H1 (cell line): ENCODE measurements around the gene GLS2. TPM values are rescaled to one million over a fixed set of nuclear protein-coding genes. Genes with fewer than 3 reads are reported as not detected.

ENCODE experiments used
- CTCF ChIA-PET: fragments of 300-600 bp; sonication (Branson Sonifier 250); formaldehyde crosslinking; loops from one replicate; lab custom pipeline; 2021; ENCODE audit not compliant: partially characterized antibody; lab: Charles Lee
- POLR2A ChIA-PET: fragments of 300-600 bp; sonication (Branson Sonifier 250); formaldehyde crosslinking; loops from one replicate; lab custom pipeline; 2021; ENCODE audit warnings: inconsistent platforms; ENCODE audit not compliant: partially characterized antibody; lab: Charles Lee
- DNase-seq, 2 experiments: peaks; one replicate each; pipeline versions ENCODE4 v3.0.0 to v3.0.0-alpha.2; 2010 to 2022; ENCODE audit warnings: low spot score in 2 of 2, low read depth in 1 of 2, mixed read lengths in 1 of 2
- FAIRE-seq: peaks from 2 replicates; lab custom pipeline; 2011; peaks lifted over from hg19 to GRCh38; lab: Jason Lieb, UNC
- H2AFZ ChIP-seq: 2 replicates; pipeline ENCODE4 v1.8.1; 2012; ENCODE audit warnings: low read length, inconsistent platforms
- H2AK5ac ChIP-seq: 2 replicates; pipeline ENCODE4 v1.6.1; 2013; ENCODE audit warnings: low read depth, low read length
- H2BK120ac ChIP-seq: replicated peaks from 2 replicates; pipeline ENCODE3; 2013; ENCODE audit warnings: low read depth, low read length, inconsistent platforms
- H2BK12ac ChIP-seq: 2 replicates; pipeline ENCODE4 v1.6.1; 2013; ENCODE audit warnings: low read depth, low read length
- H2BK15ac ChIP-seq: 2 replicates; pipeline ENCODE4 v1.6.1; 2013; ENCODE audit warnings: low read length
- H2BK20ac ChIP-seq: 2 replicates; pipeline ENCODE4 v1.6.1; 2013; ENCODE audit warnings: low read length
- H2BK5ac ChIP-seq: 2 replicates; pipeline ENCODE4 v1.6.1; 2013; ENCODE audit warnings: low read depth, low read length
- H3K14ac ChIP-seq: 2 replicates; pipeline ENCODE4 v1.6.1; 2013; ENCODE audit warnings: inconsistent platforms; ENCODE audit not compliant: insufficient read length
- H3K18ac ChIP-seq: 2 replicates; pipeline ENCODE4 v1.6.1; 2013; ENCODE audit warnings: low read length; ENCODE audit errors: extremely low read depth
- H3K23ac ChIP-seq: 2 replicates; pipeline ENCODE4 v1.6.1; 2013; ENCODE audit warnings: inconsistent platforms; ENCODE audit not compliant: insufficient read length
- H3K23me2 ChIP-seq: 2 replicates; pipeline ENCODE4 v1.6.1; 2013; ENCODE audit warnings: low read depth, low read length
- H3K27ac ChIP-seq: 2 replicates; pipeline ENCODE4 v1.6.1; 2011; ENCODE audit warnings: low read depth, low read length, inconsistent platforms
- H3K27me3 ChIP-seq, 4 experiments: replicated peaks in 1 of 4; 1 replicate in 1 of 4; 2 replicates in 3 of 4; pipeline versions ENCODE4 v1.6.1 to v1.8.1; 2011 to 2013; ENCODE audit warnings: low read length in 3 of 4, mild to moderate bottlenecking in 3 of 4, inconsistent platforms in 2 of 4, mixed read lengths in 2 of 4, moderate library complexity in 1 of 4; ENCODE audit not compliant: control insufficient read depth in 3 of 4, insufficient read depth in 3 of 4; ENCODE audit errors: extremely low read depth in 1 of 4
- H3K36me3 ChIP-seq, 4 experiments: 2 replicates each; pipeline versions ENCODE4 v1.6.1 to v1.8.1; 2011 to 2013; ENCODE audit warnings: mild to moderate bottlenecking in 4 of 4, low read length in 3 of 4, moderate library complexity in 2 of 4, control low read depth in 1 of 4, inconsistent platforms in 1 of 4; ENCODE audit not compliant: insufficient read depth in 4 of 4, control insufficient read depth in 2 of 4
- H3K4ac ChIP-seq: replicated peaks from 2 replicates; pipeline ENCODE3; 2013; ENCODE audit warnings: low read length, low read depth, mixed read lengths, inconsistent platforms; ENCODE audit not compliant: insufficient read length
- H3K4me1 ChIP-seq, 4 experiments: replicated peaks in 1 of 4; 1 replicate in 1 of 4; 2 replicates in 3 of 4; pipeline versions ENCODE4 v1.6.1 to v1.8.1; 2011 to 2013; ENCODE audit warnings: low read length in 3 of 4, inconsistent platforms in 2 of 4, mixed read lengths in 1 of 4; ENCODE audit not compliant: insufficient read depth in 4 of 4, control insufficient read depth in 3 of 4
- H3K4me2 ChIP-seq, 2 experiments: 2 replicates each; pipeline versions ENCODE4 v1.6.1 to v1.8.1; 2011 to 2013; ENCODE audit warnings: low read depth in 2 of 2, low read length in 2 of 2, control low read depth in 1 of 2, inconsistent platforms in 1 of 2, mild to moderate bottlenecking in 1 of 2; ENCODE audit not compliant: insufficient read depth in 1 of 2
- H3K4me3 ChIP-seq, 4 experiments: fragments of 200-600, 300-600 bp in 1 of 4; sonication (generic), shearing (Covaris generic), sonication (Bioruptor Twin) in 1 of 4; 2 replicates each; pipeline versions ENCODE4 v1.5.1 to v1.8.1; 2011 to 2016; ENCODE audit warnings: low read length in 4 of 4, low read depth in 3 of 4, control low read depth in 2 of 4, inconsistent platforms in 2 of 4, mild to moderate bottlenecking in 2 of 4, mixed read lengths in 1 of 4, moderate library complexity in 1 of 4; ENCODE audit not compliant: insufficient read depth in 2 of 4; ENCODE audit errors: extremely low read depth in 1 of 4
- H3K56ac ChIP-seq: replicated peaks from 2 replicates; pipeline ENCODE3; 2013; ENCODE audit warnings: low read depth, mild to moderate bottlenecking, mixed read lengths, low read length, inconsistent platforms; ENCODE audit not compliant: insufficient read length
- H3K79me1 ChIP-seq: 2 replicates; pipeline ENCODE4 v1.6.1; 2013; ENCODE audit warnings: low read depth, low read length, control low read depth
- H3K79me2 ChIP-seq, 2 experiments: 2 replicates each; pipeline versions ENCODE4 v1.6.1 to v1.8.1; 2012 to 2013; ENCODE audit warnings: low read length in 2 of 2, mild to moderate bottlenecking in 2 of 2, inconsistent platforms in 1 of 2; ENCODE audit not compliant: insufficient read depth in 2 of 2, control insufficient read depth in 1 of 2
- H3K9ac ChIP-seq, 4 experiments: replicated peaks in 1 of 4; 1 replicate in 1 of 4; 2 replicates in 3 of 4; pipeline versions ENCODE4 v1.6.1 to v1.8.1; 2011 to 2013; ENCODE audit warnings: low read depth in 3 of 4, low read length in 3 of 4, control low read depth in 2 of 4, mild to moderate bottlenecking in 2 of 4, moderate library complexity in 2 of 4, inconsistent platforms in 1 of 4; ENCODE audit errors: extremely low read depth in 1 of 4
- H3K9me3 ChIP-seq, 2 experiments: 2 replicates each; pipeline versions ENCODE4 v1.6.1 to v1.8.1; 2012 to 2013; ENCODE audit warnings: mild to moderate bottlenecking in 2 of 2, moderate library complexity in 2 of 2, control low read depth in 1 of 2, inconsistent platforms in 1 of 2, low read depth in 1 of 2, low read length in 1 of 2, mixed read lengths in 1 of 2; ENCODE audit not compliant: insufficient read depth in 2 of 2
- H4K20me1 ChIP-seq, 2 experiments: replicated peaks in 1 of 2; 2 replicates each; pipeline versions ENCODE3 to v1.8.1; 2011 to 2013; ENCODE audit warnings: inconsistent platforms in 2 of 2, low read length in 2 of 2, mild to moderate bottlenecking in 1 of 2; ENCODE audit not compliant: insufficient read depth in 2 of 2, control insufficient read depth in 1 of 2
- H4K5ac ChIP-seq: 2 replicates; pipeline ENCODE4 v1.6.1; 2013; ENCODE audit warnings: low read length, low read depth, mixed read lengths, inconsistent platforms; ENCODE audit not compliant: insufficient read length
- H4K8ac ChIP-seq: 2 replicates; pipeline ENCODE4 v1.8.0; 2013; ENCODE audit warnings: mild to moderate bottlenecking, moderate library complexity, low read length, inconsistent platforms; ENCODE audit not compliant: insufficient read depth; ENCODE audit errors: extremely low read depth
- H4K91ac ChIP-seq: replicated peaks from 2 replicates; pipeline ENCODE3; 2013; ENCODE audit warnings: low read length, mixed read lengths, inconsistent platforms; ENCODE audit not compliant: insufficient read length
- CBX8 ChIP-seq: fragments of 300-800, 300-1000 bp; sonication (generic); IDR thresholded peaks from 2 replicates; pipeline ENCODE4 v1.7.1; 2016; ENCODE audit warnings: low read depth, low read length, borderline replicate concordance
- CEBPB ChIP-seq: IDR thresholded peaks from 2 replicates; pipeline ENCODE4 v1.6.1; 2012; ENCODE audit warnings: low read depth, low read length
- CTBP2 ChIP-seq: IDR thresholded peaks from 2 replicates; pipeline ENCODE4 v1.7.0; 2011; ENCODE audit warnings: borderline replicate concordance, mild to moderate bottlenecking, moderate library complexity, mixed read lengths, low read length; ENCODE audit not compliant: insufficient read depth, insufficient read length
- EZH2 ChIP-seq: fragments of 200-600 bp; sonication (generic); IDR thresholded peaks from 2 replicates; pipeline ENCODE4 v1.7.1; 2012; ENCODE audit warnings: low read depth, mild to moderate bottlenecking, moderate library complexity, low read length, inconsistent platforms; ENCODE audit not compliant: severe bottlenecking
- GABPA ChIP-seq: IDR thresholded peaks from 2 replicates; pipeline ENCODE4 v1.6.1; 2011; ENCODE audit warnings: mild to moderate bottlenecking, low read length, moderate library complexity, borderline replicate concordance; ENCODE audit not compliant: insufficient read depth
- KDM1A ChIP-seq: fragments of 200-600, 300-600 bp; sonication (generic); IDR thresholded peaks from 2 replicates; pipeline ENCODE4 v1.7.1; 2016; ENCODE audit warnings: mild to moderate bottlenecking, low read length, borderline replicate concordance
- MAFK ChIP-seq: IDR thresholded peaks from 2 replicates; pipeline ENCODE4 v1.6.1; 2012; ENCODE audit warnings: low read depth, mild to moderate bottlenecking, improper control_type of control experiment, low read length
- RAD21 ChIP-seq, 2 experiments: IDR thresholded peaks in 1 of 2; conservative IDR thresholded peaks in 1 of 2; 2 replicates each; pipeline ENCODE4 v1.6.1; 2011; ENCODE audit warnings: low read depth in 2 of 2, low read length in 2 of 2, improper control_type of control experiment in 1 of 2, inconsistent platforms in 1 of 2, mild to moderate bottlenecking in 1 of 2, moderate library complexity in 1 of 2
- RNF2 ChIP-seq: fragments of 200-900, 300-1000 bp; sonication (generic); IDR thresholded peaks from 2 replicates; pipeline ENCODE4 v1.7.1; 2016; ENCODE audit warnings: borderline replicate concordance, low read depth, mild to moderate bottlenecking, antibody characterized with exemption, low read length; ENCODE audit not compliant: poor library complexity, severe bottlenecking; ENCODE audit errors: missing control alignments
- SAP30 ChIP-seq: fragments of 300-600 bp; sonication (generic); IDR thresholded peaks from 2 replicates; pipeline ENCODE4 v1.7.1; 2012; ENCODE audit warnings: low read length, moderate library complexity, mild to moderate bottlenecking, inconsistent platforms; ENCODE audit not compliant: insufficient read depth, insufficient replicate concordance
- SP4 ChIP-seq: IDR thresholded peaks from 2 replicates; pipeline ENCODE4 v1.6.1; 2012; ENCODE audit warnings: low read length, inconsistent platforms
- TAF1 ChIP-seq: IDR thresholded peaks from 2 replicates; pipeline ENCODE4 v1.6.1; 2011; ENCODE audit warnings: mild to moderate bottlenecking, low read depth, low read length
- TAF7 ChIP-seq: optimal IDR thresholded peaks from 2 replicates; pipeline ENCODE3; 2011; ENCODE audit warnings: low read depth, mild to moderate bottlenecking, inconsistent platforms, low read length, moderate library complexity, borderline replicate concordance
- TBP ChIP-seq: IDR thresholded peaks from 2 replicates; pipeline ENCODE4 v1.6.1; 2011; ENCODE audit warnings: low read depth, low read length, improper control_type of control experiment
- TCF12 ChIP-seq: IDR thresholded peaks from 2 replicates; pipeline ENCODE4 v1.6.1; 2011; ENCODE audit warnings: low read depth, mild to moderate bottlenecking, low read length
- polyA plus RNA-seq, 7 experiments: library from polyadenylated mRNA; depleted of rRNA in 3 of 7; stranded (reverse) in 5 of 7; unstranded in 2 of 7; fragments of >200 nt in 5 of 7; fragments of 200-250 nt in 2 of 7; gene quantifications; 1 replicate in 5 of 7; 2 replicates in 1 of 7; 4 replicates in 1 of 7; pipeline versions ENCODE4 v1.2.1 to v1.2.3, GENCODE V29; 2011 to 2013; ENCODE audit warnings: missing spikeins in 2 of 7, mixed read lengths in 2 of 7
- total RNA-seq: library from RNA; stranded (reverse); fragmentation: NEBNext Ultra II Directional; extraction: Animal tissue kit (Norgen Biotek cat#: 25700); gene quantifications from 2 replicates; pipeline ENCODE4 v1.2.1, GENCODE V29; 2021

Gene GLS2
- total and polyA plus RNA-seq, 2 of the 8 experiments (the other 6 are each of a cell fraction or from before 2014, with no cell fraction given), result 14.5 to 20.1 TPM

DNA sequence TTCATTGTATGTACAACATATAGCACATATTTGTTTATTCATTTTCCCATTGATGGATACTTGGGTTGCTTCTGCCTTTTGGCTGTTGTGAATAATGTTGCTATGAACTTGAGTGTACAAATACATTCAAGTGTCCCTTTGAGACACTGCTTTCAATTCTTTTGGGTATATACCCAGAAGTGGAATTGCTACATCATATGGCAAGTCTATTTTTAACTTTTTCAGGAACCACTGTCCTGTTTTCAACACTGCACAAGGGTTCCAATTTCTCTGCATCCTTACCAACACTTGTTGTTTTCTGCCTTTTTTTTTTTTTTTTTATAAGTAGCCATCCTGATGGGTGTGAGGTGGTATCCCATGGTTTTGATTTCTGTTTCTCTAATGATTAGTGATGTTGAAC, 49.6 kb upstream of the GLS2 start:
- H3K36me3 ChIP-seq, result no peaks in the 10 kb centered on the region
- no peaks in the 10 kb centered on the region for H3K23me2 ChIP-seq
- ChIA-PET POLR2A (no interaction called here), CTCF (interaction anchor here (1.0 to 1.3 kb wide), 2 partner anchors 23 to 36 kb away, joined by 3 read pairs; no protein-coding TSS in a partner anchor)
- H2BK12ac ChIP-seq, result no peak overlapping the region
- no peak overlapping the region for H3K56ac ChIP-seq
- no peak overlapping the region for H2BK15ac ChIP-seq
- H2BK120ac ChIP-seq, result no peak overlapping the region
- no peaks in the 10 kb centered on the region for H3K27me3 ChIP-seq
- no peak overlapping the region for H3K4ac ChIP-seq
- H2AK5ac ChIP-seq, result no peak overlapping the region
- H4K5ac ChIP-seq, result no peak overlapping the region
- no peaks in the 10 kb centered on the region for H3K79me2 ChIP-seq
- no peak overlapping the region for H4K91ac ChIP-seq
- H3K9ac ChIP-seq, result no peak overlapping the region
- H2BK5ac ChIP-seq, result no peak overlapping the region
- H3K4me1 ChIP-seq, result no peaks in the 10 kb centered on the region
- H3K18ac ChIP-seq, result no peak overlapping the region
- H2BK20ac ChIP-seq, result no peak overlapping the region
- H2AFZ ChIP-seq, result no peak overlapping the region
- DNase-seq, result no peak
- H3K79me1 ChIP-seq, result no peaks in the 10 kb centered on the region; the same call in 1 of the 2 replicates
- no peak overlapping the region for H3K14ac ChIP-seq
- no peak overlapping the region for H3K4me3 ChIP-seq
- H4K8ac ChIP-seq, result no peak overlapping the region
- no peak overlapping the region for H3K27ac ChIP-seq
- no peak for FAIRE-seq
- no peak for TF ChIP-seq RNF2
- no peak for TF ChIP-seq TAF1
- no peak for TF ChIP-seq GABPA
- no peak for TF ChIP-seq SAP30
- TF ChIP-seq TAF7, result no peak
- no peak for TF ChIP-seq CEBPB
- TF ChIP-seq EZH2, result no peak
- TF ChIP-seq SP4, result no peak
- no peak for TF ChIP-seq CBX8
- no peak for TF ChIP-seq CTBP2
- no peak for TF ChIP-seq RAD21 (IDR thresholded peaks at IDR 0.05 in 1 of 2, conservative IDR thresholded peaks at IDR 0.05 in 1 of 2; ENCODE audit: low read depth in 2 of 2, low read length in 2 of 2)
- no peak for TF ChIP-seq KDM1A
- no peak for TF ChIP-seq TBP
- no peak for TF ChIP-seq MAFK
- TF ChIP-seq TCF12, result no peak
- H3K23ac ChIP-seq, result no peak overlapping the region
- H4K20me1 ChIP-seq, result no peaks in the 10 kb centered on the region
- H3K9me3 ChIP-seq, result no peaks in the 10 kb centered on the region
- H3K4me2 ChIP-seq, result no peak overlapping the region
